NCI-H2227 (cell line): ENCODE measurements around the gene CCDC39.

ENCODE experiments used
- DNase-seq: peaks from one replicate; lab custom pipeline; 2025; ENCODE audit not compliant: unreplicated experiment; lab: John Stamatoyannopoulos, UW

Gene CCDC39

GRCh38 chr3:180679178-180680096, at the start of gene CCDC39:
Gene CCDC39, minus strand, starts transcription at chr3:180679489. Its CDS starts 109 bp downstream, at chr3:180679380.
- peak; percentile 95 for DNase-seq

DNA sequence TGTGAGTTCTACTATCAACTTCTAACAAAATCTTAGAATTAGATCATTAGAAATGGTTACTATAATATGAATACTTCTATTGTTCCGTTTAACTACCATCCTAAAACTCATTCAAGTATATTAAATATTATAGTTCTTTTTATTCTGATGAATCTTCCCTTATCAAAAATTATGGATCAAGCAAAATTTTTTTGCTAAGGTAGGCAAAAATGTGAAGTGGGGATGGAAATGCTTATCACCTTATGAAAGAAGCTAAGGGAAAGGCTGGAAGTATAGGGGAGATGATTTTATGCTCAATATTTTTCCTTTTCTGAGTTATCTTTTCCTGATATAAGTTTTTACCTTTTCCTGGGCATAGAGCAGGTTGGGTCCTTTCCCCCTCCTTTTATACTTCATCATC, 40.7 kb upstream of the CCDC39 start:
- DNase-seq = no peak

DNA sequence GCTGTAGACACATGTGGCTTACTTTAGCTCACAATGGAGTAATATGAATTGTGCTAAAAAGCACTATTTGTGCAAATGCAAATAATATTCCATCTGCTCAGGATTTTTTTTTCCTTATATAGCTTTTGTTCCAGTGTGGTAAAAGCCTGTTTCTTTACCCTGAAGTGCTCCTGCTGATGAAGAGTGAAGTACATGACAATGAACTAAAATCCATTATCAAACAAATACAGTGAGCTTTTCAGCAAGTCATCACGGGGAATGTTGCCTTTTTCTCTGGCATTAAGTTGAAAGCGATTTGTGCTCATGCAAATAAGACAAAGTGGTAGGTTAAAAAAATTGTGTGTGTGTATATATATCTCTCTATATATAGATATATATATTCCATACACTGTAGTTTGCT, 28.6 kb upstream of the CCDC39 start:
- peak; percentile 44 for DNase-seq

DNA sequence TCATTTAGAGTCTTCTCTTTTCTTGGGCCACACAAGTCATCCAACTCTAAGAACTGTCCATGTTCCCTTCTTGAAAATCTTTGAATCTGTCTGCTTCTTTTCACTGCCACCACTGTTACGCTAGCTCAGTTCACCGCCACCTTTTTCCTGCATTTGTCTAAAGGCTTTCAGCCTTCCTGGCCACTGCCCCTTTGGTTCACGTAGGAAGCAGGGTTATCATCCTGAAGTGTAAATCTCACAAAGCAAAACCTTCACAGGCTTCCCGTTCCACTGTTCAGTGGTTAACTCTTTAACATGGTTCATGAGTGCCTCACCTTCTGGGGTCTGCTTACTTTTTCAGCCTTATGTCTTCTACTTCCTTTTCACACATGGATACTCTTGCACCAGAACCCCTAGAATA, 26.3 kb upstream of the CCDC39 start:
- no peak for DNase-seq

- DNase-seq = no peak
Observed at GRCh38 chr3:180704532-180704931, 25.2 kb upstream of the CCDC39 start.

- DNase-seq = no peak
Observed at GRCh38 chr3:180700941-180701340, 21.7 kb upstream of the CCDC39 start.

DNA sequence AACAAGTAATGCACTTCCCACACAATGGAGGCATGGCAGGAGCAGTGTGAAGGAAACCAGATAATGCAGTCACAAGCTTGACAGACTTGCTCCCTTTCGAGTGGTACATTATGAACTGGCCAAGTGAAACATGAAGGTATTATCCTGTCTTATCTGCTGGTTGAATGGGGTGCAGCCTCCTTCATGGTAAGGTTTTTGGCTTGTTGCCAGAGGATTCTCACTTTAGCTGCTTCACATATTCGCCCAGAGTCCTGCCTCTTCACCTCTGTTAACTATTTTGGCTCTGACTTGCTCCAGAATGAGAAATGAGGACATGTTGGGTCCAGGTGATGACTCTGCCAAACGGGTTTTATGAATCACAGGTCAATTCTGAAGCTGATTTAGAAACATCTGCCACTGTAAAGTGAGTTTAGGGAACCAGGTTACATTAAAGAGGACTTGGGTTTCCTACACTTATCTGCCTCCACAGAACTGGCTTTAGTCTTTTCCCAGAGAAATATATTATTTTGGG, 19.5 kb upstream of the CCDC39 start:
- peak; percentile 42 for DNase-seq

GRCh38 chr3:180694321-180694720, 15.0 kb upstream of the CCDC39 start:
- no peak for DNase-seq

DNA sequence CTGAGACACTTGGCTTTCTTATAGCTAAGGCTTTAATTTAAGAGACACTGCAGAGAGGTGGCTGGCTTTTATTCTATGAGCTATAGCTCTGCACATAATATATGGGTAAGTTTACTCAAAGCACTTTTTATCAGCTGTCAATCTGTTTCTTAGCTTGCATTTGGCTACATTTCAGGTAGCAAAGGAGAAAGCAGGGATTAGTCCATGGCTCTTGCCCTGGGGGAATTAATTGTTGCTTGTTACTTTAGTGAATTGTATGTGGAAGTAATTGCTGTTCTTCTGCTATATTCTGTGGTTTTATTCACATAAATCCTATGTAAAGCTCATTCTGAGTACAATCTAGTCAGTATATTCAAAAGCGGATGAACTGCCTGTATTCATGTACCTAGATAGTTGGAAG, 14.4 kb upstream of the CCDC39 start:
- peak; percentile 52 for DNase-seq

- peak; percentile 46 for DNase-seq
Observed at GRCh38 chr3:180690061-180690460, 10.8 kb upstream of the CCDC39 start.

GRCh38 chr3:180684807-180685206, 5.5 kb upstream of the CCDC39 start:
- peak; percentile 75 for DNase-seq

DNA sequence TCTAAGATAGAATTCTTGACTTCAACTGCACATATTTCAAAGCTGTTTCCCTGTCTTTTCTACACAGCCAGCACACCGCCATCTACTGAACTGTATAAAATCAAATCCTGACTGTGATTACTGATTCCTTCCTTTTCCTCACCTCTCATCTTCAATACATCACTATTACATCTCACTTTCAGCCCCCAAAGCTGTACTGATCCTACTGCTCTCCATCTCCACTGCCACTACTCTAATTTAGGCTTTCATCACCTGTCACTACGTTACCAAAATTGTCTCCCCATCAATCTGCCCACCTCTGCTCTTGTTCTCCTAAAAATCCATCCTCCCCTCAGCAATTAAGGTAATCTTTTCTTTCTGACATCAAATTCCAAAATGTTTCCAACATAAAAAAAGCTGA, 4.5 kb upstream of the CCDC39 start:
- DNase-seq = peak; percentile 22

- peak; percentile 75 for DNase-seq
Observed at GRCh38 chr3:180680097-180680430, 775 bp upstream of the CCDC39 start.

GRCh38 chr3:180678231-180678630, 1.1 kb downstream of the CCDC39 start:
- DNase-seq = no peak

- DNase-seq = no peak
Observed at GRCh38 chr3:180661444-180661843, 17.8 kb downstream of the CCDC39 start.

DNA sequence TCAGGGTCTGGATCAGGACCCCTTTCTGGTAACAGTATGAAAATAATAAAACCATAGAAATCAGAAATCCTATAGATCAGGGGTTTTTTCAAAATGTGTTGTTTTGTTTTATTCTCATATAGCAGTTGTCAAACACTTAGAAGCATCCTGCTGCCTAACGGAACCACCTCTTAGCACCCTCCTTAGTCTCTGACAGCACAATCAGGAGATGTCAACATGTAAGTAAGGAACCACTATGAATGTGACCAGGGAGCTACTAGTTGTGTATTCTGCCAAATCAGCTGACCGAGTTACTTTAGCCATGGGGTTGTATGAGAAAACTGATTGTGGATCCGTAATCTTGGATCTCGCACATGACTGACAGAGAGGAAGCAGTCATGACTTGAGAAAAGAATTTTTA, 22.2 kb downstream of the CCDC39 start:
- DNase-seq = no peak

- DNase-seq = no peak
Observed at GRCh38 chr3:180656406-180656805, 22.9 kb downstream of the CCDC39 start.

- DNase-seq = no peak
Observed at GRCh38 chr3:180646187-180646790, 33.0 kb downstream of the CCDC39 start.

- no peak for DNase-seq
Observed at GRCh38 chr3:180640987-180641386, 38.3 kb downstream of the CCDC39 start.

GRCh38 chr3:180633722-180634121, 45.6 kb downstream of the CCDC39 start:
- no peak for DNase-seq

DNA sequence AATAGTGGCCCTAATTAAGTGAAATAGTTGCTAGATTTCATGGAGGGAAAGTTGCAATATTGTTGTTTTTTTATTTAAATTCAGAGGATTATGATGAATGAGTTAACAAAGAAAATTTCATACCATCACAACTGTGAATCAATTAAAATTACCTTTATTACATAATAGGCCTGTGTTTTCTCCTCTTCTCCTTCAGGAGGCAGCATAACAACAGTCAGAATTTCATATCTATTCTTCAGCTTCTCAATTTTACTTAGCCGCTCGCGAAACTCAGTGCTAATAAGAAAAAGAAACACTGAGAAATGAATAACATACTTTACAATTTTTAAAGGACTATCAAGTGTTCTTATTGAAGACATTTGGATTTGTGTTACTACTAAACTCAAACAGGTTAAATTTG, 48.0 kb downstream of the CCDC39 start:
- no peak for DNase-seq

GRCh38 chr3:180630371-180630770, 48.9 kb downstream of the CCDC39 start:
- no peak for DNase-seq
